HG03196 (cell line): ENCODE data around the gene GPR158.
"Not testable (repeated sequence)": the region's sequence is repeated elsewhere in the genome, so short reads cannot be mapped to it uniquely, and the experiment has no call there.

ENCODE experiments used
- ATAC-seq: cut with Tn5 transposase; IDR thresholded peaks from one replicate; pipeline ENCODE4 v1.9.1; 2021; ENCODE audit not compliant: unreplicated experiment

Gene GPR158

DNA sequence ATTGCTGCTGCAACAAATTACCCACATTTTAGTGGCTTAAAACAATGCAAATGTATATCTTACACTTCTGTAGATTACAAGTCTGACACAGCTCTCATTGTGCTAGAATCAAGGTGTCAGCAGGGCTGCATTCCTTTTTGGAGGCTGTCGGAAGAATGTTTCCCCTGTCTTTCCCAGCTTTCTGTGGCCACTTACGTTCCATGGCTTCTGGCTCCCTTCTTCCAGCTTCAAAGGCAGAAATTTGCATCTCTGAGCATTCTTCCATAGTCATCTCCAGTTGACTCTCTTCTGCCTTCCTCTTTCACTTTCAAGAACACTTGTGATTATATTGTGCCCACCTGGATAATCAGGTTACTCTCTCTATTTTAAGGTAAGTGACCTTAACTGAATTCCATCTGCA lies 125.3 kb downstream of the GPR158 start:
- no peak for ATAC-seq

GRCh38 chr10:25304606-25305005 lies 129.8 kb downstream of the GPR158 start:
- ATAC-seq, result no peak

DNA sequence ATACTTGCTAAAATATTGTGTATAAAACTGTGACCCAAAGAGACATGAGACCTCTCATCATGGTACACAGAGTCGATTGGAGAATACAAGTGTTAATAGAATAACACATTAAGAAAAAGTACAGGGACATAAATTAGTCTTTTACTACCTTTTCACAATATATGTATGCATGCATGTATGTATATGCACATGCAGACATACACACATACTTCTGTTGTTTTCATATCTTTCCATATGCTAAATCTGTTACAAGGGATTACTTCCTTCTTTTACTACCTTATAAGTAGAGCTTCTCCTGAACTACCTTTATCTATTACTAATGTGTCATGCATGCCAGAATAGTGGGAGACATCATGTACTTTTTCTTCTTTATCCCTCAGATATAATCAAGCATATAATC lies 131.6 kb downstream of the GPR158 start:
- ATAC-seq, result no peak

DNA sequence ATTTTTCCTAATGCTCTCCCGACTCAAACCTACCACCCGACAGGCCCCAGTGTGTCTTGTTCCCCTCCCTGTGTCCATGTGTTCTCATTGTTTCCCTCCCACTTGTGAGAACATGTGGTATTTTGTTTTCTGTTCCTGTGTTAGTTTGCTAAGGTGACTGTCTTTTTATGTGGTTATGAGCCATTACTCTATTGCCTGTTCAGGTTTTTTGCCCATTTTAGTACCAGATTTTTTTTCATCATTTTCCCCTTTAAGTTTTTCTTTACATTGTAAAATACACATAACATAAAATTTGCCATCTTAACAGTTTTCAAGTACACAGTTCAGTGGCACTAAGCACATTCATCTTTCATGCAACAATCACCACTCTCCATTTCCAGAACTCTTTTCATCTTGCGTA lies 133.5 kb downstream of the GPR158 start:
- ATAC-seq, result no peak

- ATAC-seq, result not testable (repeated sequence)
Measured at GRCh38 chr10:25317596-25318211, 142.9 kb downstream of the GPR158 start.

GRCh38 chr10:25327273-25327672 lies 152.5 kb downstream of the GPR158 start:
- no peak for ATAC-seq

DNA sequence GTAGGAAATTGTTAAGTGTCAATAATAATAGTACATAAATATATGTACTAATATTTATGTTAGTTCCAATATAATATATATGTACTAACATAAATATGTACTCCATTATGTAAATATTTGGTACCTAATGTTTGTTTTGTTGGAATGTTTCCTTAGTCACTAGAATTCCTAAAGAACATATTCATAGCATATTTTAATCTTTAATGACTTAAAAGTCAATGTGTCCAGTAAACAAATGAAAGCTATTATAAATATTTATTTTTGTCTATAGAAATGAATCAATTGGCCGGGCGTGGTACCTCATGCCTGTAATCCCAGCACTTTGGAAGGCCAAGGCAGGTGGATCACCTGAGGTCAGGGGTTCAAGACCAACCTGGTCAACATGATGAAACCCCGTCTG lies 153.6 kb downstream of the GPR158 start:
- no peak for ATAC-seq

GRCh38 chr10:25329587-25329986 lies 154.8 kb downstream of the GPR158 start:
- not testable (repeated sequence) for ATAC-seq

- no peak for ATAC-seq
Measured at GRCh38 chr10:25334445-25334844, 159.6 kb downstream of the GPR158 start.

DNA sequence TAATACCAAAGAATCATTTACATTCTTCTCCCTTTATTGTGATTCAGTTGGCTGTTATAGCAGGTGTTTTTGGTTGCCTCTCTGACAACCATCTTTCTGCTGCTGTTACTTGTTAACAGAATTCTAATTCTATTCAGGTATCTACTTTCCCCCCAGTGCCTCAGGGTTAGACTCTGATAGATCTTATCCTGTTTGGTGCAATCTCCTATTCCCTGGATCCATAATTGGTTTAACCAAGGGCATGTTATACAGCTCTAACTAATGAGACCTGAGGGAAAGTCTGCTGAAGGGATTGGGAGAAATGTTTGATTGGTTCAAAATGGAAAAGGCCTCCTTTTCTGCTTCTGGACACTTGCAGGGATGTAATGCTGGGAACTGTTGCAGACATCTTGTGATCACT lies 161.5 kb downstream of the GPR158 start:
- ATAC-seq, result no peak

DNA sequence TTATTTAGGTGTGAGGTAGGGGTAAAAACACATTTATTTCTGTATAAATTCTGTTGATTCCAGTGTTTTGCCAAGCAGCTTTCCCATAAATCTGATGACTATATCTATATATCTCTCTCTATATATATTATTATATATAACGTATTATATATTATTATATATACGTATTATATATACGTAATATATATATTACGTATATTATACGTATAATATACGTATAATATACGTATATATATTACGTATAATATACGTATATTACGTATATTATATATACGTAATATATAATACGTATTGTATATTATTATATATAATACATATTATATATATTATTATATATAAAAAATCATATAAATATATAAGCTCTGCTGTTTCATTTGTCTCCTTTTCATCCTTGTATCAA lies 163.5 kb downstream of the GPR158 start:
- no peak for ATAC-seq

DNA sequence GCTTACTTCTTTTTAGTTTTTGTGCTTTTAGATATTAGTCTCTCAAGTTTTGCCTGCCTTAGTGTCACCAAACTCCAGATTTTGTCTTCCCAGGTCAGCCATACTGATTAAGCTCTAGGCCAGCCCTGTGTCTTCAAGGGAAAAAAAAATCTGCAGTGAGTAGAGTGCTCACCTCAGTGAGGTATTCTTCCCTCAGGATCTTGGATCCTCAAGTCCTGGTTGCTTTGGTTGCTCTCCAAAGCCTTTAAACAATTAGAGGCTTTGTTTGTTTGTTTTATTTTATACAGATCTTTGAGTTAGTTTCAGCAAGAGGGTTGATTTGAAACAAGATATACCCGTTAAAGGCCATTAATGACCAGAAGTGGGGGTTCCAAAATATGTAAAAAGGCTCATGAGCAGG lies 165.2 kb downstream of the GPR158 start:
- no peak for ATAC-seq

DNA sequence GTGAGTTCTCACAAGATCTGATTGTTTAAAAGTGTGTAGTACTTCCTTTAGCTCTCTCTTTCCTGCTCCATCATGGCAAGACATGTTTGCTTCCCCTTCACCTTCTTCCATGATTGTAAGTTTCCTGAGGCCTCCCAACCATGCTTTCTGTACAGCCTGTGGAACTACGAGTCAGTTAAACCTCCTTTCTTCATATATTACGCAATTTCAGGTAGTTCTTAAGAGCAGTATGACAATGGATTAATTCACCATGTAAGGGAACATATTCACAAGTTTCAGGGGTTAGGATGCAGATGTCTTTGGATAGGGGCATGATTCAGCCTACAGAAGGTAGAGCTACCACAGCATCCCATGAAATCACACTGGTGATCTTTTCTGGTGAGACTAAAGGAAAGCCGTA lies 174.7 kb downstream of the GPR158 start:
- no peak for ATAC-seq

DNA sequence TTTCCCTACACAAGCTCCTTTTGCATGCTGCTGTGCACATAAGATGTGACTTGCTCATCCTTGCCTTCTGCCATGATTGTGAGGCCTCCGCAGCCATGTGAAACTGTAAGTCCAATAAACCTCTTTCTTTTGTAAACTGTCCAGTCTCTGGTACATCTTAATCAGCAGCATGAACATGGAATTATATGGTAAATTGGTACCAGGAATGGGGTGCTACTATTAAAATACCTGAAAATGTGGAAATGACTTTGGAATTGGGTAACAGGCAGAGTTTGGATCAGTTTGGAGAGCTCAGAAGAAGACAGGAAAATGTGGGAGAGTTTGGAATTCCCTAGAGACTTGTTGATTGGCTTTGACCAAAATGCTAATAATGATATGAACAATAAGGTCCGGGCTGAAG lies 181.8 kb downstream of the GPR158 start:
- ATAC-seq, result no peak

DNA sequence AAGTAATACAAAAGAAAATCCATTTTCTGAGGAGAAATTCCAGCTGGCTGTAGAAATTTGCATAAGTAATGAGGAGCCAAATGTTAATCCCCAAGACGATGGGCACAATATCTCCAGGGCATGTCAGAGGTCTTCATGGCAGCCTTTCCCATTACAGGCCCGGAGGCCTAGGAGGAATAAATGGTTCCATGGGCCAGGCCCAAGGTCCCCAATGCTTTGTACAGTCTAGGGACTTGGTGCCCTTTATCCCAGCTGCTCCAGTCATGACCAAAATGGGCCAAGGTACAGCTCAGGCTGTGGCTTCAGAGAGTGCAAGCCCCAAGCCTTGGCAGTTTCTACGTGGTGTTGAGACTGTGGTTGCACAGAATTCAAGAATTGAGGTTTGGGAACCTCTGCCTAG lies 182.5 kb downstream of the GPR158 start:
- ATAC-seq, result no peak

GRCh38 chr10:25382029-25382810 lies 207.4 kb downstream of the GPR158 start:
- ATAC-seq, result no peak

- ATAC-seq, result not testable (repeated sequence)
Measured at GRCh38 chr10:25382901-25383300, 208.1 kb downstream of the GPR158 start.

GRCh38 chr10:25383686-25384085 lies 208.9 kb downstream of the GPR158 start:
- ATAC-seq, result no peak

- ATAC-seq, result no peak
Measured at GRCh38 chr10:25384618-25385017, 209.8 kb downstream of the GPR158 start.

DNA sequence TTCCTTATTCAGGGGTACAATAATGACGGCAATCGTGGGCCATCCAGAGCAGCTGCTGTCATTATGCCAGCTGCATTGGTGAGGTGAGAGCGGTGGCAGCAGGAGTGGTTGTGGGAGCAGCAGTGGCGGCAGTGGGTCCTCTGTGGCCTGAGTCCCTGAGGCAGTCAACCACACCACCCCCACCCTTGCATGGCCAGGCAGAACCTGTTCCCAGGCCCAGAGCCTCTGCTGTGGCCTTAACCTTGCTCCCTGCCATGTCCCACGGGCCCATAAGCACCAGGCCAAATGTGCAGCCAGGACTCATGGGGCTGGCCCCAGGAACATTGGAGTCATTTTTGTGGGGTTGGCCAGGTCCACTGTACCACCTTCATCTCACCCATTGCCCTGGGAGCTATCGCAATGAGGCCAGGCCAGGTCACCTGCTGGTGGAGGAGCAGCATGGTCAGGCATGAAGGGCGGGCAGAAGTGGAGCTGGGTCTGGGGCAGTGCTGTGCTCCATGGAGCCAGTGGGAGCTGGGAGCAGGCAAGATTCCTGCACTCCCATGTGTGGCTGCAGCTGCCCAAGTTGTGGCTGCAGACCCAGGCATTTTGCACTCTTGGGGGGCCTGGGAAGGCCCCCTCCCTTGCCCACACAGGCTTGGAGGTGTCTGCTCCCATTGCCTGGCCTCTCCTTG lies 213.5 kb downstream of the GPR158 start:
- no peak for ATAC-seq

GRCh38 chr10:25388862-25389206 lies 214.0 kb downstream of the GPR158 start:
- ATAC-seq, result no peak

DNA sequence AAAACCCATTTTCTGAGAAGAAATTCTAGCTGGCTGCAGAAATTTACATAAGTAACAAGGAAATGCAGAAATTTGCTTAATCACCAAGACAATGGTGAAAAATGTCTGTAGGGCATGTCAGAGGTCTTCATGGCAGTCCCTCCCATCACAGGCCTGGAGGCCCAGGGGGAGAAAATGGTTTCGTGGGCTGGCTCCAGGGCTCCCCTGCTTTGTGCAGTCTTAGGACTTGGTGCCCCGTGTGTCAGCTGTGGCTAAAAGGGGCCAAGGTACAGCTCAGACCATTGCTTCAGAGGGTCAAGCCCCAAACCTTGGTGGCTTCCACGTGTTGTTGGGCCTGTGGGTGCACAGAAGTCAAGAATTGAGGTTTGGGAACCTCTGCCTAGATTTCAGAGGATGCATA lies 215.9 kb downstream of the GPR158 start:
- ATAC-seq, result no peak
